IPS-NIHi11 (cell line): ENCODE results near the gene SPRED3.
A peak's percentile ranks its signal among the peaks of the same experiment; 100 is the strongest.

Experiments
- DNase-seq: peaks from one replicate; pipeline ENCODE4 v3.0.0; 2012; ENCODE audit warnings: mixed read lengths, low spot score

Gene SPRED3

GRCh38 chr19:38373907-38374331 is 14.6 kb upstream of the SPRED3 start:
- DNase-seq: no peak

GRCh38 chr19:38374332-38375097 is 14.0 kb upstream of the SPRED3 start, which contains the start of gene PSMD8:
TSS of gene PSMD8 (plus strand) at chr19:38374571. CDS start at chr19:38374602, 31 bp downstream.
- DNase-seq: peak; percentile 98

- no peak for DNase-seq
These were observed 13.4 kb upstream of the SPRED3 start for GRCh38 chr19:38375098-38375493.

GRCh38 chr19:38375748-38376147 is 12.7 kb upstream of the SPRED3 start:
- DNase-seq: no peak

GRCh38 chr19:38376576-38376975 is 11.9 kb upstream of the SPRED3 start:
- DNase-seq: no peak

- DNase-seq: no peak
These were observed 11.4 kb upstream of the SPRED3 start for GRCh38 chr19:38377052-38377451.

- DNase-seq: no peak
These were observed 9.6 kb upstream of the SPRED3 start for GRCh38 chr19:38378866-38379265.

GRCh38 chr19:38381138-38381537 is 7.4 kb upstream of the SPRED3 start:
- DNase-seq: no peak

GRCh38 chr19:38383184-38383583 is 5.3 kb upstream of the SPRED3 start:
- no peak for DNase-seq

GRCh38 chr19:38383743-38384142 is 4.8 kb upstream of the SPRED3 start:
- no peak for DNase-seq

GRCh38 chr19:38384209-38385027 is 4.1 kb upstream of the SPRED3 start:
- DNase-seq: peak; percentile 54

- DNase-seq: no peak
These were observed 3.3 kb upstream of the SPRED3 start for GRCh38 chr19:38385057-38385803.

- peak; percentile 49 for DNase-seq
These were observed 2.7 kb upstream of the SPRED3 start for GRCh38 chr19:38385804-38386257.

- peak; percentile 50 for DNase-seq
These were observed 2.1 kb upstream of the SPRED3 start for GRCh38 chr19:38386300-38386970.

GRCh38 chr19:38386971-38387549 is 1.4 kb upstream of the SPRED3 start:
- DNase-seq: peak; percentile 46

GRCh38 chr19:38387550-38388348 is 748 bp upstream of the SPRED3 start, which contains the start of gene GGN:
TSS of gene GGN (minus strand) at chr19:38388034. CDS start at chr19:38387261, 773 bp downstream.
- peak; percentile 92 for DNase-seq

GRCh38 chr19:38389101-38389925 is 816 bp downstream of the SPRED3 start:
- DNase-seq: peak; percentile 47

- DNase-seq: no peak
These were observed 1.7 kb downstream of the SPRED3 start for GRCh38 chr19:38389957-38390924.
